GM19324 (cell line): ENCODE measurements around the gene USP53.
A peak's percentile ranks its signal among the peaks of the same experiment; 100 is the strongest.
"Not testable (repeated sequence)": the region's sequence is repeated elsewhere in the genome, so short reads cannot be mapped to it uniquely, and the experiment has no call there.

Source experiments
- ATAC-seq: cut with Tn5 transposase; IDR thresholded peaks from one replicate; pipeline ENCODE4 v1.9.1; 2021; ENCODE audit warnings: mild to moderate bottlenecking, moderate library complexity; ENCODE audit not compliant: unreplicated experiment, low FRiP score

USP53 gene

GRCh38 chr4:119227690-119228089 lies 15.2 kb downstream of the USP53 start:
- no peak for ATAC-seq

GRCh38 chr4:119228406-119228805 lies 15.9 kb downstream of the USP53 start:
- ATAC-seq, result no peak

- ATAC-seq, result no peak
Observed at GRCh38 chr4:119229908-119230687, 17.6 kb downstream of the USP53 start.

- no peak for ATAC-seq
Observed at GRCh38 chr4:119231491-119231890, 19.0 kb downstream of the USP53 start.

GRCh38 chr4:119232286-119232685 lies 19.8 kb downstream of the USP53 start:
- no peak for ATAC-seq

- ATAC-seq, result no peak
Observed at GRCh38 chr4:119233191-119233590, 20.7 kb downstream of the USP53 start.

- ATAC-seq, result no peak
Observed at GRCh38 chr4:119233750-119234149, 21.2 kb downstream of the USP53 start.

GRCh38 chr4:119237201-119237600 lies 24.7 kb downstream of the USP53 start:
- ATAC-seq, result no peak

GRCh38 chr4:119237642-119238041 lies 25.1 kb downstream of the USP53 start:
- no peak for ATAC-seq

GRCh38 chr4:119238068-119238722 lies 25.7 kb downstream of the USP53 start:
- ATAC-seq, result peak; percentile 66

- no peak for ATAC-seq
Observed at GRCh38 chr4:119240128-119240527, 27.6 kb downstream of the USP53 start.

- ATAC-seq, result no peak
Observed at GRCh38 chr4:119240568-119240967, 28.1 kb downstream of the USP53 start.

- no peak for ATAC-seq
Observed at GRCh38 chr4:119242417-119242816, 29.9 kb downstream of the USP53 start.

GRCh38 chr4:119243868-119244267 lies 31.4 kb downstream of the USP53 start:
- no peak for ATAC-seq

GRCh38 chr4:119244344-119244743 lies 31.8 kb downstream of the USP53 start:
- ATAC-seq, result no peak

GRCh38 chr4:119244832-119245231 lies 32.3 kb downstream of the USP53 start:
- ATAC-seq, result no peak

- ATAC-seq, result no peak
Observed at GRCh38 chr4:119246177-119246733, 33.7 kb downstream of the USP53 start.

GRCh38 chr4:119251037-119251436 lies 38.5 kb downstream of the USP53 start:
- not testable (repeated sequence) for ATAC-seq

- ATAC-seq, result not testable (repeated sequence)
Observed at GRCh38 chr4:119255223-119255622, 42.7 kb downstream of the USP53 start.

- no peak for ATAC-seq
Observed at GRCh38 chr4:119260528-119260927, 48.0 kb downstream of the USP53 start.

GRCh38 chr4:119261986-119262385 lies 49.5 kb downstream of the USP53 start:
- no peak for ATAC-seq

- no peak for ATAC-seq
Observed at GRCh38 chr4:119264743-119265142, 52.2 kb downstream of the USP53 start.
